ENCODE data around the gene GOLGA6L2. TPM values are rescaled to one million over a fixed set of nuclear protein-coding genes. Genes with fewer than 3 reads are reported as not detected.

Gene GOLGA6L2
- total RNA-seq, 1 experiment from 2014 or later: not detected

- WGBS (ENCODE audit: extremely low coverage, insufficient read length, low lambda C conversion rate): no CpG with 5 or more reads among the region's 5 CpGs
- H3K4me1 Mint-ChIP-seq: no peaks in the 10 kb centered on the region
- Histone ChIP-seq H2AK5ac (ENCODE audit: insufficient read length, low read length) (no peak overlapping the region), H3K79me2 (ENCODE audit: insufficient read depth, low read length) (no peaks in the 10 kb centered on the region), H3K4me1 (ENCODE audit: insufficient read depth, low read length) (no peaks in the 10 kb centered on the region), H3K9me3 (ENCODE audit: control insufficient read depth, low read depth, low read length) (peaks cover 13% of the 10 kb centered on the region), H2BK5ac (ENCODE audit: insufficient read length, low read length) (no peak overlapping the region), H2BK15ac (ENCODE audit: low read depth, low read length) (no peak overlapping the region), H2BK20ac (ENCODE audit: low read depth, low read length, poor library complexity, severe bottlenecking) (no peak overlapping the region), H3K23me2 (ENCODE audit: insufficient read length, low read depth, low read length, poor library complexity, severe bottlenecking) (no peaks in the 10 kb centered on the region), H4K5ac (ENCODE audit: insufficient read length, low read depth, low read length) (no peak overlapping the region), H4K91ac (ENCODE audit: insufficient read length, low read depth, low read length) (no peak overlapping the region), H3K18ac (ENCODE audit: insufficient read length, low read depth, low read length) (no peak overlapping the region), H3K14ac (ENCODE audit: insufficient read depth, low read length) (no peak overlapping the region), H2BK120ac (ENCODE audit: low read depth, low read length, poor library complexity, severe bottlenecking) (no peak overlapping the region), H4K20me1 (ENCODE audit: control insufficient read depth, insufficient read depth, insufficient read length) (no peaks in the 10 kb centered on the region), H3T11ph (ENCODE audit: low read length) (no peak overlapping the region), H3K9ac (ENCODE audit: extremely low read depth, insufficient read length, low read length) (no peak overlapping the region), H3K23ac (ENCODE audit: insufficient read length, low read depth, low read length) (no peak overlapping the region), H3K56ac (ENCODE audit: insufficient read length, low read depth, low read length) (no peak overlapping the region), H2AFZ (ENCODE audit: low read length) (no peak overlapping the region), H4K8ac (replicated peaks; ENCODE audit: insufficient read length, low read depth, low read length) (no peak overlapping the region), H3K4me2 (ENCODE audit: insufficient read depth, insufficient read length, low read length) (no peak overlapping the region), H3K27me3 (ENCODE audit: insufficient read depth, low read length) (no peaks in the 10 kb centered on the region), H3K27ac (ENCODE audit: insufficient read length, low read depth, low read length) (no peak overlapping the region), H2BK12ac (ENCODE audit: insufficient read length, low read depth, low read length) (no peak overlapping the region), H3K79me1 (ENCODE audit: insufficient read depth, low read depth, low read length, poor library complexity, severe bottlenecking) (no peaks in the 10 kb centered on the region), H3K4ac (ENCODE audit: low read depth, low read length) (no peak overlapping the region)
- 0 out of 7 replicates have a peak, but pooled peaks cover 0 to 1% (median 0%) of the 10 kb centered on the region in 3 experiments for H3K36me3 Mint-ChIP-seq (ENCODE audit: insufficient read depth in 1 of 3, low read depth in 3 of 3)
- TF ChIP-seq CTCF (conservative IDR thresholded peaks at IDR 0.05): no peak
- no peak overlapping the region for H3K27ac Mint-ChIP-seq
- H3K9me3 Mint-ChIP-seq: peaks cover 48 to 58% of the 10 kb centered on the region in 2 experiments
- DNase-seq: no peak
- H3K27me3 Mint-ChIP-seq (ENCODE audit: low read depth): no peaks in the 10 kb centered on the region; the same call in 1 of the 2 replicates
- no peak overlapping the region for H3K4me3 Mint-ChIP-seq
Observed at GRCh38 chr15:23457890-23458289, 10.8 kb upstream of the GOLGA6L2 start.

Data from H9 (cell line).